ENCODE measurements around the gene KLRC4. TPM values are rescaled to one million over a fixed set of nuclear protein-coding genes. Genes with fewer than 3 reads are reported as not detected.
"Not testable (repeated sequence)": the region's sequence is repeated elsewhere in the genome, so short reads cannot be mapped to it uniquely, and the experiment has no call there.

Gene KLRC4
- total and polyA plus RNA-seq, 7 donors: 0.23 TPM; not detected in 6

DNA sequence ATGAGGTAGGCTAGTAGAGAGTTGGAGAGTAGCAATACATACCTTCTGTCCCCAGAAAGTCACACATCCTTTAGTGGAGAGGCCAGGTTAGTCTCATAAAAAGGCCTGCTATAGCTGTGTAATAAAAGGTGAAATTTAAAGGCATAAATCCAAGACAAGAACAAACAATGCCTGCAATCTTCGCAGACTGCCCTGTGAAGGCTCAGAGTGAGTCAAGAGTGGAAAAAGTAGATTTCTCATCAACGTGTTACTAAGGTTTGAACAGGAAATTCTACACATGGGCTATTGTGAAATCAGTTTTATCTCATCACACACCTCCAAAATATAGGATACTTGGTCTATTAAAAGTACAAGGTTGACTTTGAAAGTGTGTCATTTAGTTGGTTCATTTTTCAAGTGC, 43.6 kb upstream of the KLRC4 start, which contains the start of gene KLRC1:
Gene KLRC1, minus strand, starts transcription at position 222 of the 400 bp plus-strand sequence. CDS start 2,221 bp downstream, outside the sequence.
- Histone ChIP-seq H3K4me1 (no peaks in the 10 kb centered on the region), H3K9me3 (peaks cover 15% of the 10 kb centered on the region), H3K27ac (no peak within 1 kb of the TSS), H3K36me3 (ENCODE audit: insufficient read depth in 1 of 2, low read depth in 1 of 2) (no peaks in the 10 kb centered on the region), H3K27me3 (ENCODE audit: insufficient read depth in 3 of 3, low read length in 2 of 3) (no peaks in the 10 kb centered on the region), H3K4me3 (no peak within 1 kb of the TSS)
- no peak for ATAC-seq
- WGBS, 3 donors: 60 to 73% (median 61%) methylated on average over 2 of the region's 2 CpGs
- intact Hi-C loops (cut with DNase I): no loop called here
- DNase-seq: no peak
- TF ChIP-seq, protein P1, sequence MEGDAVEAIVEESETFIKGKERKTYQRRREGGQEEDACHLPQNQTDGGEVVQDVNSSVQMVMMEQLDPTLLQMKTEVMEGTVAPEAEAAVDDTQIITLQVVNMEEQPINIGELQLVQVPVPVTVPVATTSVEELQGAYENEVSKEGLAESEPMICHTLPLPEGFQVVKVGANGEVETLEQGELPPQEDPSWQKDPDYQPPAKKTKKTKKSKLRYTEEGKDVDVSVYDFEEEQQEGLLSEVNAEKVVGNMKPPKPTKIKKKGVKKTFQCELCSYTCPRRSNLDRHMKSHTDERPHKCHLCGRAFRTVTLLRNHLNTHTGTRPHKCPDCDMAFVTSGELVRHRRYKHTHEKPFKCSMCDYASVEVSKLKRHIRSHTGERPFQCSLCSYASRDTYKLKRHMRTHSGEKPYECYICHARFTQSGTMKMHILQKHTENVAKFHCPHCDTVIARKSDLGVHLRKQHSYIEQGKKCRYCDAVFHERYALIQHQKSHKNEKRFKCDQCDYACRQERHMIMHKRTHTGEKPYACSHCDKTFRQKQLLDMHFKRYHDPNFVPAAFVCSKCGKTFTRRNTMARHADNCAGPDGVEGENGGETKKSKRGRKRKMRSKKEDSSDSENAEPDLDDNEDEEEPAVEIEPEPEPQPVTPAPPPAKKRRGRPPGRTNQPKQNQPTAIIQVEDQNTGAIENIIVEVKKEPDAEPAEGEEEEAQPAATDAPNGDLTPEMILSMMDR (IDR thresholded peaks at IDR 0.05): no peak

DNA sequence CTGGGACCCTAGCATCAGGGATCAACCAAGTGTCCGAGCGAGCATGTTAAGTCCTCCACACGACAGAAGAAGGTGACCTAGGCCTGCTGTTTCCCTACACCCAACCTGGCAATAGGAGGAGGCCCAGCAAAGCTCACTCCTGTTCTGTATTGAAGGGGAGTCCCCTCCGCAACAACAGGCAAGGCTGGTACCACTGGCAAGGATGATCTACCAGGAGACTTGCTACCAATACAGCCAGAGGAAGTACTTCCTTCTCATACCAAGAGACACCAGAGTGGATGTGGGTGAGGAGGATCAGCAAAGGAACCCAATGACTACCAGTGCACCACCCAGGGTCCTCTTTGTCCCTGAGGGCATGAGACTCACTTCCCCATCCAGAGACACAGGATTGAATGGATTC, 38.7 kb upstream of the KLRC4 start:
- Histone ChIP-seq H3K27ac (no peak overlapping the region), H3K9me3 (no peaks in the 10 kb centered on the region), H3K4me1 (no peaks in the 10 kb centered on the region), H3K27me3 (ENCODE audit: insufficient read depth in 3 of 3, low read length in 2 of 3) (no peaks in the 10 kb centered on the region), H3K4me3 (no peak overlapping the region), H3K36me3 (ENCODE audit: insufficient read depth in 1 of 2, low read depth in 1 of 2) (no peaks in the 10 kb centered on the region)
- TF ChIP-seq, protein P1 (IDR thresholded peaks at IDR 0.05): no peak
- no peak for DNase-seq
- intact Hi-C loops (cut with DNase I): no loop called here
- 91 to 92% (median 91%) methylated on average over 4 of the region's 4 CpGs for WGBS, 3 donors
- no peak for ATAC-seq

DNA sequence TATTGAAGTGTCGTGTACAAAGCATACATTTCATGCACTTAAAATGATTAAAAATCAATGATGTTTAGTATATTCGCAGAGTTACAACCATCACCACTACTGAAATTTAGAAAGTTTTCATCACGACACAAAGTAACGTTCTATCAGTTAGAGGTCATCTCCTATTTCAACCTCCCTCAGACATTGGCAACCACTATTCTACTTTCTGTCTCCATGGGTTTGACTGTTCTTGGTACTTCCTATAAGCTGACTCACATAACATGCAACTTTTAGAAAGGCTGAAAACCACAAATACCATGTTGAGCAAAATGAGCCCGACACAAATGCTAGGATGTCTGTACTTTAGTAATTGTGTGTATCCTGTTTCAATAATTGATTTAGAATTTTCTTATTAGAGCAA, 36.5 kb upstream of the KLRC4 start:
- intact Hi-C loops (cut with DNase I); H3K36me3 ChIP-seq (ENCODE audit: insufficient read depth in 1 of 2, low read depth in 1 of 2); ATAC-seq; H3K27me3 ChIP-seq (ENCODE audit: insufficient read depth in 3 of 3, low read length in 2 of 3); H3K27ac ChIP-seq; DNase-seq; H3K9me3 ChIP-seq; H3K4me3 ChIP-seq; H3K4me1 ChIP-seq: not testable (repeated sequence)
- 70 to 79% (median 78%) methylated on average over 5 of the region's 5 CpGs for WGBS, 3 donors

DNA sequence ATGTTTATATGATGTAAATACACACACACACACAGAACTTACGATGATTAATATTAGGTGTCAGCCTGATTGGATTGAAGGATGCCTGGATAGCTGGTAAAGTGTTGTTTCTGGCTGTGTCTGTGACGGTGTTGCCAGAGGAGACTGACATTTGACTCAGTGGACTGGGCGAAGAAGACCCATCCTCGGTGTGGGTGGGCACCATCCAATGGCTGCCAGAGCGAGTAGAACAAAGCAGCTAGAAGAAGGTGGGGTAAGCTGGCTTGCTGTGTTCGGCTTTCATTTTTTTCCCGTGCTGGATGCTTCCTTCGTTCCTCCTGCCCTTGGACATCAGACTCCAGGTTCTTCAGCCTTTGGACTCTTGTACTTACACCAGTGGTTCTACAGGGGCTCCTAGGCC, 31.6 kb upstream of the KLRC4 start:
- H3K36me3 ChIP-seq (ENCODE audit: insufficient read depth in 1 of 2, low read depth in 1 of 2); H3K4me1 ChIP-seq; H3K27ac ChIP-seq; H3K9me3 ChIP-seq; intact Hi-C loops (cut with DNase I); ATAC-seq; DNase-seq; H3K4me3 ChIP-seq; H3K27me3 ChIP-seq (ENCODE audit: insufficient read depth in 3 of 3, low read length in 2 of 3): not testable (repeated sequence)
- WGBS, 3 donors: 90 to 95% (median 92%) methylated on average over 5 to 8 of the region's 8 CpGs

DNA sequence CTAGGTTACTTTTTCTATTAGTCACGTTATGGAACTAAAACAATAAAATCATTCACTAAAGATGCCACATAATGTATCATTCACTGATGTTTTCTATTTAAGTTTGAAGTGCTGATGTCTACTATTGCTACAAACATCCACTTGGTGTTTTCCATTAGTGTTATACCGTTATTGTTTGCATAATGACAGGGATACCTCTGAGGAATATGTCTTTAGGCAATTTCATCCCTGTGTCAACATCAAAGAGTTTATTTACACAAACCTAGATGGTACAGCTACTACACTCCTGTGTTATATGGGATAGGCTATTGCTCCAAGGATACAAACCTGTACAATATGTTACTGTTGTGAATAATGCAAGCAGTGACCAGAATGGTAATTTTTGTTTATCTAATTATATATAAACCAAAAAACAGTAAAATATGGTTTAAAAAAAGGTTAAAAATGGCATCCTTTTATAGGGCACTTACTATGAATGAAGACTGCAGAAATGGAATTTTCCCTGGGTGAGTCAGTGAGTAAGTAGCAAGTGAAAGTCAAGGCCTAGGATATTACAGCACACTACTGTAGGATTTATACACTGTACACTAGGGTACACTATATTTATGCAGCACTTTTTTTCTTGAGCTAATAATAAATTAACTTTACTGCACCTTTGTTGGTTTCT, 30.2 kb upstream of the KLRC4 start:
- WGBS, 3 donors: 67 to 92% (median 74%) methylated on average over 1 to 2 of the region's 2 CpGs
- H3K27ac ChIP-seq; H3K4me1 ChIP-seq; H3K36me3 ChIP-seq (ENCODE audit: insufficient read depth in 1 of 2, low read depth in 1 of 2); H3K27me3 ChIP-seq (ENCODE audit: insufficient read depth in 3 of 3, low read length in 2 of 3); H3K4me3 ChIP-seq; intact Hi-C loops (cut with DNase I); ATAC-seq; DNase-seq; H3K9me3 ChIP-seq: not testable (repeated sequence)

DNA sequence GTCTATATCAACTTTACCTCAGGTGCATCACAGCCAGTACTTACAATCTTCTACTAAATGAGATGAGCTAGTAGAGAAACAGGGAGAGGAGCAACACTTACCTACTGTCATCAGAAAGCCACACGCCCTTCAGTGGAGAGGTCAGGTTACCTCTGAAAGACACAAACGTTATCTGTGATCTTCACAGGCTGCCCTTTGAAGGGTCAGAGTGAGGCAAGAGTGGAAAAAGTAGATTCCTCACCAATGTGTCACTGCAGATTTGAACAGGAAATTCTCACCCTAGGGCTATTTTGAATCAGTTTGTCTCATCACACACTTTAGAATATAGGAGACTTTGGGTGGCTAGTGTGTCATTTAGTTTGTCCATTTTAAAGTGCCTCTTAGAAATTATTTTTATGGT, 28.0 kb upstream of the KLRC4 start:
- H3K36me3 ChIP-seq (ENCODE audit: insufficient read depth in 1 of 2, low read depth in 1 of 2); H3K9me3 ChIP-seq; H3K4me1 ChIP-seq; ATAC-seq; H3K27ac ChIP-seq; H3K27me3 ChIP-seq (ENCODE audit: insufficient read depth in 3 of 3, low read length in 2 of 3); DNase-seq; intact Hi-C loops (cut with DNase I); H3K4me3 ChIP-seq: not testable (repeated sequence)
- WGBS, 3 donors: 0% methylated on average over 1 of the region's 2 CpGs

DNA sequence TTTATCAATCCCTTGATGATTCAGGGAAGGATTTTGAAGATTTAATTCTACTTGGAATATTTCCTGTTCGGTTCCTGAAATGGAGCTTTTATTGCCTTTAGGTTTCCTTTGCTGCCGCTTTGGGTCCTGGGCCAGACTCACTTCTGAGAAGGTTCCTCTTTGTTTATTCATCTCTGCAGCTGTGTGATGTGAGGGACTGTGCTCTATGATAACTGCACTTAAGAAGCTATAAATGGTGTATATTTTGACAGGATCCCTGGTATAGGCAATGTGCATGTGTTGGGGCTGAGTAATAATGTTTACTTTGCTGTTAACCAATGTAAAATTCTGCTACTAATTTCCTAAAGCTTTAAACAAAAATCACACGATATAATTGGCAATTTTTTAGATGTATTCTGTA, 26.3 kb upstream of the KLRC4 start, which contains the start of gene KLRC2:
Gene KLRC2, minus strand, starts transcription at position 195 of the 400 bp plus-strand sequence. Its CDS starts 24 bp downstream, at position 171.
- intact Hi-C loops (cut with DNase I); H3K4me3 ChIP-seq; H3K27ac ChIP-seq; H3K36me3 ChIP-seq (ENCODE audit: insufficient read depth in 1 of 2, low read depth in 1 of 2); DNase-seq; H3K27me3 ChIP-seq (ENCODE audit: insufficient read depth in 3 of 3, low read length in 2 of 3); H3K4me1 ChIP-seq; H3K9me3 ChIP-seq; ATAC-seq: not testable (repeated sequence)
- WGBS, 3 donors: 43 to 60% (median 46%) methylated on average over 3 of the region's 3 CpGs

DNA sequence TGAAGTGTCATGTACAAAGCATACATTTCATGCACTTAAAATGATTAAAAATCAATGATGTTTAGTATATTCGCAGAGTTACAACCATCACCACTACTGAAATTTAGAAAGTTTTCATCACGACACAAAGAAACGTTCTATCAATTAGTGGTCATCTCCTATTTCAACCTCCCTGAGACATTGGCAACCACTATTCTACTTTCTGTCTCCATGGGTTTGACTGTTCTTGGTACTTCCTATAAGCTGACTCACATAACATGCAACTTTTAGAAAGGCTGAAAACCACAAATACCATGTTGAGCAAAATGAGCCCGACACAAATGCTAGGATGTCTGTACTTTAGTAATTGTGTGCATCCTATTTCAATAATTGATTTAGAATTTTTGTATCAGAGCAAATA, 21.1 kb upstream of the KLRC4 start:
- intact Hi-C loops (cut with DNase I); H3K4me3 ChIP-seq; H3K4me1 ChIP-seq; ATAC-seq; H3K27me3 ChIP-seq (ENCODE audit: insufficient read depth in 3 of 3, low read length in 2 of 3); H3K36me3 ChIP-seq (ENCODE audit: insufficient read depth in 1 of 2, low read depth in 1 of 2); DNase-seq; H3K27ac ChIP-seq; H3K9me3 ChIP-seq: not testable (repeated sequence)
- WGBS, 3 donors: 71 to 81% (median 78%) methylated on average over 4 of the region's 4 CpGs

DNA sequence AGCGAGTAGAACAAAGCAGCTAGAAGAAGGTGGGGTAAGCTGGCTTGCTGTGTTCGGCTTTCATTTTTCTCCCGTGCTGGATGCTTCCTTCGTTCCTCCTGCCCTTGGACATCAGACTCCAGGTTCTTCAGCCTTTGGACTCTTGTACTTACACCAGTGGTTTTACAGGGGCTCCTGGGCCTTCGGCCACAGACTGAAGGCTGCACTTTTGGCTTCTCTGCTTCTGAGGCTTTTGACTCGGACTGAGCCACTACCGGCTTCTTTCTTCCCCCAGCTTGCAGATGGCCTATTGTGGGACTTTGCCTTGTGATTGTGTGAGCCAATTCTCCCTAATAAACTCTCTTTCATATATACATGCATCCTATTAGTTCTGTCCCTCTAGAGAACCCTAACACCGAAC, 16.4 kb upstream of the KLRC4 start:
- H3K27ac ChIP-seq; ATAC-seq; H3K27me3 ChIP-seq (ENCODE audit: insufficient read depth in 3 of 3, low read length in 2 of 3); H3K9me3 ChIP-seq; intact Hi-C loops (cut with DNase I); H3K4me3 ChIP-seq; H3K4me1 ChIP-seq; H3K36me3 ChIP-seq (ENCODE audit: insufficient read depth in 1 of 2, low read depth in 1 of 2); DNase-seq: not testable (repeated sequence)
- WGBS, 3 donors: 76 to 86% (median 84%) methylated on average over 8 of the region's 8 CpGs
